ENCODE results near the gene FMNL2. TPM values are rescaled to one million over a fixed set of nuclear protein-coding genes. Genes with fewer than 3 reads are reported as not detected.

FMNL2 gene
- total and polyA plus RNA-seq, 11 donors = 4.7 to 19.4 (median 5.5) TPM

DNA sequence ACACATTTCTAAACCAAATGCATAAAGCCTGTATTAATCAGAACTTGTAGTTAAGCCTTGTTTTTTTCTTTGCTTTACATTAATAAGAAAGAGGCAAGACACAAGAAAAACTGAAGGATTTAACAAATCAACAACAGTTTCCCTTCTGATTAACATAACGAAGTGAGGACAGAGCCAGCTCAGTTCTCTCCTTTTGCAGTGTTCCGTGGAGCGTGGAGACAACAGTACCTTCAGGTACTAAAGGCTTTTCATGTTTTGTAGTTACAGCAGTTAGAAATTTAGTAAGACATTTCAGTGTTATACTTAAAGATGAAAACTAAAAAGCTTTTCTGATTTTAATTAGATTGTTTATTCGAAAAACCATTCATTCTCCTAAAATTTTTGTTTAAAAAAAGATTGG, 115.2 kb downstream of the FMNL2 start:
- ATAC-seq = no peak
- H3K4me1 ChIP-seq = peaks cover 0 to 40% (median 10%) of the 10 kb centered on the region in 12 donors
- no peaks in the 10 kb centered on the region for H3K27me3 ChIP-seq
- no peak for DNase-seq
- TF ChIP-seq POLR2A (IDR thresholded peaks at IDR 0.05) = no peak
- TF ChIP-seq, protein P1, sequence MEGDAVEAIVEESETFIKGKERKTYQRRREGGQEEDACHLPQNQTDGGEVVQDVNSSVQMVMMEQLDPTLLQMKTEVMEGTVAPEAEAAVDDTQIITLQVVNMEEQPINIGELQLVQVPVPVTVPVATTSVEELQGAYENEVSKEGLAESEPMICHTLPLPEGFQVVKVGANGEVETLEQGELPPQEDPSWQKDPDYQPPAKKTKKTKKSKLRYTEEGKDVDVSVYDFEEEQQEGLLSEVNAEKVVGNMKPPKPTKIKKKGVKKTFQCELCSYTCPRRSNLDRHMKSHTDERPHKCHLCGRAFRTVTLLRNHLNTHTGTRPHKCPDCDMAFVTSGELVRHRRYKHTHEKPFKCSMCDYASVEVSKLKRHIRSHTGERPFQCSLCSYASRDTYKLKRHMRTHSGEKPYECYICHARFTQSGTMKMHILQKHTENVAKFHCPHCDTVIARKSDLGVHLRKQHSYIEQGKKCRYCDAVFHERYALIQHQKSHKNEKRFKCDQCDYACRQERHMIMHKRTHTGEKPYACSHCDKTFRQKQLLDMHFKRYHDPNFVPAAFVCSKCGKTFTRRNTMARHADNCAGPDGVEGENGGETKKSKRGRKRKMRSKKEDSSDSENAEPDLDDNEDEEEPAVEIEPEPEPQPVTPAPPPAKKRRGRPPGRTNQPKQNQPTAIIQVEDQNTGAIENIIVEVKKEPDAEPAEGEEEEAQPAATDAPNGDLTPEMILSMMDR (IDR thresholded peaks at IDR 0.05) = no peak
- H3K36me3 ChIP-seq = no peaks in the 10 kb centered on the region
- intact Hi-C loops (cut with DNase I) = no loop called here
- 93 to 95% (median 94%) methylated on average over 4 of the region's 4 CpGs for WGBS, 4 donors
- no peak overlapping the region for H3K27ac ChIP-seq
- H3K4me3 ChIP-seq = no peak overlapping the region
- H3K9me3 ChIP-seq = no peaks in the 10 kb centered on the region

DNA sequence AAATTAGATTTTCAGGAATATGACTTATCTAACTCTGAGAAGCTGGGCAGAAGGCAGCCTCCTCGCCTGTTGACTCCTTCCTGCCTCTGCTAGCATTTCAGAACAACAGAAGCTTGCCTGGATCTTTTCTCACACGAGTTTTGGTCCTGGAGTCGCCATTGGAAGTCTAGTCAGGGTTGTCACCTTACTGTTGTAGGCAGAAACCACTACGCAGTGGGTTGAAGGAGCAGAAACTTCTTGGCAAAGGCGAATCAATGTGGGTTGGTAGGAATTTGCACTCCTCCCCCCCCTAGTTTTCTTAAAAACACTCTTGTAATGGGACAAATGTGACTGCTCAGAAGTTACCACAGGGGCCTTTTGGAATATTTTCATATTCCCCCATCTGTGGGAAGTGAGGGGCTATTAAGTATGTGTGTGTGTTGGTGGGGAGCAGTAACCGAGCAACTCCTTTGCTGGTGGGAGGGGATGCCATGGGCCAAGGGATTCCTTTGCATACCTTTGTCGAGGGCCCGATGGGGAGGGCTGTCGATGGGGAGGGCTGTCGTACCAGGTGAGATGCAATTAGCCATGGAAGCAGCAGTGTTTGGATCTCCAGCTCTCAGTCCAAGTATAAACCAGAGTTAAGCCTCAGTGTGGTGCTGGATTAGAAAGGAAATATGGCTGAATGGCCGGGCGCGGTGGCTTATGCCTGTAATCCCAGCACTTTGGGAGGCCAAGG, 117.4 kb downstream of the FMNL2 start:
- DNase-seq (no peak), ATAC-seq (no peak)
- no peaks in the 10 kb centered on the region for H3K36me3 ChIP-seq
- H3K4me1 ChIP-seq = peaks cover 0 to 19% (median under 1%) of the 10 kb centered on the region in 12 donors
- intact Hi-C loops (cut with DNase I) = no loop called here
- no peaks in the 10 kb centered on the region for H3K9me3 ChIP-seq
- 80 to 87% (median 85%) methylated on average over 13 of the region's 13 CpGs for WGBS, 4 donors
- H3K27ac ChIP-seq = no peak overlapping the region
- H3K27me3 ChIP-seq = no peaks in the 10 kb centered on the region
- TF ChIP-seq, protein P1 (IDR thresholded peaks at IDR 0.05) = no peak
- TF ChIP-seq POLR2A (IDR thresholded peaks at IDR 0.05) = no peak
- H3K4me3 ChIP-seq = no peak overlapping the region

DNA sequence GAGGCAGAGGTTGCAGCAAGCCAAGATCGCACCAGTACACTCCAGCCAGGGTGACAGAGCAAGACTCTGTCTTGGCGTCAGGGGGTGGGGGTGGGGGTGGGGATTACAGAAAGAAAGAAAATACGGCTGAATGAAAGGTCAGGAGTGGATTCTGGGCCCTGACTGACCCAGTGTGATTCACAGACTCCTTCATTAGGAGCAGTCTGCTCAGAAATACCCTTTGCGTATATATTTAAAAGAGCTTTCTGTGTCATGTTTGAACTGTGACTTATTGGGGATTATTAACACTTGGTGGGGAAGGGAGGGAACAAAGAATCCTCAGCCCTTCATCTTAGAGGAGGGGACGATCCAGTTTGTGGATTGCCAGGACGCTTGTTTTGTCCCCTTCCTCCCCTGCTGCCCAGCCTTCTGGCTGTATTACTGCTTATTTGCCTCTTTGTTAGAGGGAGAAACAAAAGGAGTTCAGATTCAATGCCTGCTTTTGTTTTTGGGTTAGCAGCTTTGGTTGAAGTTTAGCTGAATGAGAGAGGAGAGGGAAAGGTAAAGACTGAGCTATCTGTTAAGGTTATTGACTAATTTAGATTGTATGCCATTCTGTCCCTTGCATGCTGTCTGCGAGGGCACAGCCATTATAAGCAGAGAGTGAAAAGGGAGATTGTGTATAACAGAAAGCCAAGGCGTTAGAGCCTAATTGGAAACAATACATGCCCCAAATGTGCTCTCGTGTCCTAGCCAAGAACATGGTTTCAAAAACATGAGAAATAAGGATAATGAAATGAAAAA, 118.3 kb downstream of the FMNL2 start:
- H3K27me3 ChIP-seq = no peaks in the 10 kb centered on the region
- no peak overlapping the region for H3K27ac ChIP-seq
- H3K9me3 ChIP-seq = no peaks in the 10 kb centered on the region
- DNase-seq = no peak
- 90 to 93% (median 92%) methylated on average over 9 of the region's 9 CpGs for WGBS, 4 donors
- H3K4me3 ChIP-seq = no peak overlapping the region
- peaks cover 0 to 10% (median 0%) of the 10 kb centered on the region in 12 donors for H3K4me1 ChIP-seq
- ATAC-seq = no peak
- intact Hi-C loops (cut with DNase I) = no loop called here
- no peaks in the 10 kb centered on the region for H3K36me3 ChIP-seq
- TF ChIP-seq POLR2A (IDR thresholded peaks at IDR 0.05) = no peak
- TF ChIP-seq, protein P1 (IDR thresholded peaks at IDR 0.05) = no peak

DNA sequence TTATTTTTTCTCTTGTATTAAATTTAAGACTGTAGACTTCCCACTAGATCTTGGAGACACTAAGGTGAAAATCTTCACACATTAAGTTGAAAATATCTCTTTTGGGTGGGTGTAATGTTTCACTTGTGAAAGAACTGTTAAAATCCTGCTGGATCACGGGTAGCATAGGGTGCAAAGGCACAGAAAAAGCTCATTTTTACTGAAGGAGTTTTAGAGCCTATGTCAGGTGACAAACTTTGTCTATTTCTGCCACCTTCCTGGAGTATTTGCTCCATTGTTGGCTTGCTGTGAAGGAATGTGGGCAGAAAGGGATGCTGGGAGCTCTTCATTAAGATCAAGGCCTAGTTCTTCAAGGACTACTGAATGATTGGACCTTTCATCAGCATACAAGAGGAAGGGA, 119.4 kb downstream of the FMNL2 start:
- H3K27ac ChIP-seq = no peak overlapping the region
- no peak overlapping the region for H3K4me3 ChIP-seq
- no peaks in the 10 kb centered on the region for H3K36me3 ChIP-seq
- DNase-seq (no peak), ATAC-seq (no peak)
- WGBS, 4 donors = 97 to 100% (median 98%) methylated on average over 1 of the region's 1 CpG
- TF ChIP-seq, protein P1 (IDR thresholded peaks at IDR 0.05) = no peak
- no peak for TF ChIP-seq POLR2A (IDR thresholded peaks at IDR 0.05)
- H3K9me3 ChIP-seq = no peaks in the 10 kb centered on the region
- H3K4me1 ChIP-seq = no peaks in the 10 kb centered on the region
- intact Hi-C loops (cut with DNase I) = no loop called here
- no peaks in the 10 kb centered on the region for H3K27me3 ChIP-seq

Measured in heart left ventricle (tissue), 16 donors.